Measurements from ENCODE around the gene GDF11. TPM values are rescaled to one million over a fixed set of nuclear protein-coding genes. Genes with fewer than 3 reads are reported as not detected.

The GDF11 gene
- total RNA-seq, 1 experiment from 2014 or later, result 31.8 TPM

- no peak overlapping the region for H4K91ac ChIP-seq (ENCODE audit: insufficient read length, low read depth, low read length)
- no peak overlapping the region for H3K56ac ChIP-seq (ENCODE audit: insufficient read length, low read depth, low read length)
- H3K14ac ChIP-seq (ENCODE audit: insufficient read depth, low read length), result no peak overlapping the region
- no peak overlapping the region for H3K23ac ChIP-seq (ENCODE audit: insufficient read length, low read depth, low read length)
- no peak overlapping the region for H3K4ac ChIP-seq (ENCODE audit: low read depth, low read length)
- H4K8ac ChIP-seq (replicated peaks; ENCODE audit: insufficient read length, low read depth, low read length), result no peak overlapping the region
- peaks cover 7% of the 10 kb centered on the region for H4K20me1 ChIP-seq (ENCODE audit: control insufficient read depth, insufficient read depth, insufficient read length)
- no peaks in the 10 kb centered on the region for H3K4me1 ChIP-seq (ENCODE audit: insufficient read depth, low read length)
- Mint-ChIP-seq H3K36me3 (ENCODE audit: insufficient read depth in 1 of 3, low read depth in 3 of 3) (peaks cover 6 to 22% (median 12%) of the 10 kb centered on the region in 3 experiments; a peak in 6 of 7 replicates), H3K27ac (peak overlapping the region in 1 of 3 experiments; percentile 34; a peak in 1 of 7 replicates), H3K4me1 (peaks cover 24 to 28% of the 10 kb centered on the region in 2 experiments), H3K27me3 (ENCODE audit: low read depth) (peaks cover 5% of the 10 kb centered on the region), H3K4me3 (no peak overlapping the region), H3K9me3 (no peaks in the 10 kb centered on the region)
- no peak overlapping the region for H2BK15ac ChIP-seq (ENCODE audit: low read depth, low read length)
- H3K27me3 ChIP-seq (ENCODE audit: insufficient read depth, low read length), result no peaks in the 10 kb centered on the region; the same call in 1 of the 2 replicates
- H2BK120ac ChIP-seq (ENCODE audit: low read depth, low read length, poor library complexity, severe bottlenecking), result no peak overlapping the region
- H3K79me1 ChIP-seq (ENCODE audit: insufficient read depth, low read depth, low read length, poor library complexity, severe bottlenecking), result peaks cover 5% of the 10 kb centered on the region
- no peak overlapping the region for H2AK5ac ChIP-seq (ENCODE audit: insufficient read length, low read length)
- no peak overlapping the region for H3K4me2 ChIP-seq (ENCODE audit: insufficient read depth, insufficient read length, low read length)
- H3K27ac ChIP-seq (ENCODE audit: insufficient read length, low read depth, low read length), result no peak overlapping the region
- no peak overlapping the region for H3K9ac ChIP-seq (ENCODE audit: extremely low read depth, insufficient read length, low read length)
- no peak overlapping the region for H2BK5ac ChIP-seq (ENCODE audit: insufficient read length, low read length)
- TF ChIP-seq CTCF (conservative IDR thresholded peaks at IDR 0.05), result no peak
- H2BK20ac ChIP-seq (ENCODE audit: low read depth, low read length, poor library complexity, severe bottlenecking), result no peak overlapping the region
- no peak overlapping the region for H3T11ph ChIP-seq (ENCODE audit: low read length)
- H3K18ac ChIP-seq (ENCODE audit: insufficient read length, low read depth, low read length), result no peak overlapping the region
- H3K79me2 ChIP-seq (ENCODE audit: insufficient read depth, low read length), result no peaks in the 10 kb centered on the region; the same call in 1 of the 2 replicates
- DNase-seq, result no peak
- H4K5ac ChIP-seq (ENCODE audit: insufficient read length, low read depth, low read length), result no peak overlapping the region
- H3K9me3 ChIP-seq (ENCODE audit: control insufficient read depth, low read depth, low read length), result no peaks in the 10 kb centered on the region
- WGBS (ENCODE audit: extremely low coverage, insufficient read length, low lambda C conversion rate), result no CpG with 5 or more reads among the region's 8 CpGs
- peaks cover 13% of the 10 kb centered on the region for H3K23me2 ChIP-seq (ENCODE audit: insufficient read length, low read depth, low read length, poor library complexity, severe bottlenecking)
- H2AFZ ChIP-seq (ENCODE audit: low read length), result no peak overlapping the region
- H2BK12ac ChIP-seq (ENCODE audit: insufficient read length, low read depth, low read length), result no peak overlapping the region
These were observed 40.1 kb upstream of the GDF11 start for GRCh38 chr12:55702861-55703260.
